Measurements from ENCODE around the gene GTPBP4. TPM values are rescaled to one million over a fixed set of nuclear protein-coding genes. Genes with fewer than 3 reads are reported as not detected.

GTPBP4 gene
- total RNA-seq, 1 experiment from 2014 or later: 62.5 TPM

- TF ChIP-seq CTCF (conservative IDR thresholded peaks at IDR 0.05) (no peak), EZH2 (IDR thresholded peaks at IDR 0.05; ENCODE audit: low read depth) (no peak)
- DNase-seq: no peak
- ChIA-PET CTCF (no interaction called here), POLR2A (ENCODE audit: unreplicated experiment) (no interaction called here)
- Histone ChIP-seq H3K4me1 (replicated peaks; ENCODE audit: insufficient read depth) (no peaks in the 10 kb centered on the region), H3K27ac (no peak overlapping the region), H3K79me2 (ENCODE audit: low read depth) (no peaks in the 10 kb centered on the region), H3K4me2 (no peak overlapping the region), H3F3A (ENCODE audit: insufficient read depth, low read depth) (no peaks in the 10 kb centered on the region), H3K36me3 (ENCODE audit: low read depth) (no peaks in the 10 kb centered on the region), H3K9me2 (ENCODE audit: insufficient read depth) (no peaks in the 10 kb centered on the region), H3K4me3 (no peak overlapping the region), H3K9me3 (ENCODE audit: insufficient read depth, low read depth) (no peaks in the 10 kb centered on the region), H3K27me3 (ENCODE audit: insufficient read depth, low read depth) (peaks cover 21% of the 10 kb centered on the region; the same call in 1 of the 2 replicates), H2AFZ (no peak overlapping the region), H4K20me1 (ENCODE audit: insufficient read depth) (no peaks in the 10 kb centered on the region)
- intact Hi-C loops (cut with micrococcal nuclease; ENCODE audit: unreplicated experiment): no loop called here
- BruUV-seq (replicated peaks): no TSS peak
Measured at GRCh38 chr10:962342-962741, 25.9 kb upstream of the GTPBP4 start.

GRCh38 chr10:963186-963585 is 25.0 kb upstream of the GTPBP4 start:
- no peaks in the 10 kb centered on the region for H3K36me3 ChIP-seq (ENCODE audit: low read depth)
- H3K9me3 ChIP-seq (ENCODE audit: insufficient read depth, low read depth): no peaks in the 10 kb centered on the region
- BruUV-seq (replicated peaks): no TSS peak
- no peak overlapping the region for H3K4me2 ChIP-seq
- ChIA-PET CTCF (no interaction called here), POLR2A (ENCODE audit: unreplicated experiment) (no interaction called here)
- intact Hi-C loops (cut with micrococcal nuclease; ENCODE audit: unreplicated experiment): no loop called here
- no peak overlapping the region for H2AFZ ChIP-seq
- H3K79me2 ChIP-seq (ENCODE audit: low read depth): no peaks in the 10 kb centered on the region
- TF ChIP-seq CTCF (conservative IDR thresholded peaks at IDR 0.05) (no peak), EZH2 (IDR thresholded peaks at IDR 0.05; ENCODE audit: low read depth) (no peak)
- H3K9me2 ChIP-seq (ENCODE audit: insufficient read depth): no peaks in the 10 kb centered on the region
- H3K4me3 ChIP-seq: no peak overlapping the region
- H4K20me1 ChIP-seq (ENCODE audit: insufficient read depth): no peaks in the 10 kb centered on the region
- no peak for DNase-seq
- H3K27me3 ChIP-seq (ENCODE audit: insufficient read depth, low read depth): peaks cover 23% of the 10 kb centered on the region; the same call in 1 of the 2 replicates
- no peaks in the 10 kb centered on the region for H3F3A ChIP-seq (ENCODE audit: insufficient read depth, low read depth)
- H3K27ac ChIP-seq: no peak overlapping the region
- H3K4me1 ChIP-seq (replicated peaks; ENCODE audit: insufficient read depth): no peaks in the 10 kb centered on the region

GRCh38 chr10:963655-964054 is 24.6 kb upstream of the GTPBP4 start:
- Histone ChIP-seq H4K20me1 (ENCODE audit: insufficient read depth) (no peaks in the 10 kb centered on the region), H3K9me2 (ENCODE audit: insufficient read depth) (no peaks in the 10 kb centered on the region), H3K27ac (no peak overlapping the region), H3K9me3 (ENCODE audit: insufficient read depth, low read depth) (no peaks in the 10 kb centered on the region), H3K36me3 (ENCODE audit: low read depth) (no peaks in the 10 kb centered on the region), H3K4me2 (no peak overlapping the region), H3K79me2 (ENCODE audit: low read depth) (no peaks in the 10 kb centered on the region), H3F3A (ENCODE audit: insufficient read depth, low read depth) (no peaks in the 10 kb centered on the region), H3K4me1 (replicated peaks; ENCODE audit: insufficient read depth) (no peaks in the 10 kb centered on the region), H3K27me3 (ENCODE audit: insufficient read depth, low read depth) (peaks cover 20% of the 10 kb centered on the region; the same call in 1 of the 2 replicates), H2AFZ (no peak overlapping the region), H3K4me3 (no peak overlapping the region)
- POLR2A ChIA-PET (ENCODE audit: unreplicated experiment): no interaction called here
- intact Hi-C loops (cut with micrococcal nuclease; ENCODE audit: unreplicated experiment): no loop called here
- TF ChIP-seq CTCF (conservative IDR thresholded peaks at IDR 0.05) (no peak), EZH2 (IDR thresholded peaks at IDR 0.05; ENCODE audit: low read depth) (no peak)
- no peak for DNase-seq
- BruUV-seq (replicated peaks): no TSS peak
- CTCF ChIA-PET: no interaction called here

Measured in PC-9 (cell line).